ENCODE measurements around the gene RUNX3. TPM values are rescaled to one million over a fixed set of nuclear protein-coding genes. Genes with fewer than 3 reads are reported as not detected.

Gene RUNX3
- total RNA-seq, 1 experiment from 2014 or later, result 0.33 TPM

DNA sequence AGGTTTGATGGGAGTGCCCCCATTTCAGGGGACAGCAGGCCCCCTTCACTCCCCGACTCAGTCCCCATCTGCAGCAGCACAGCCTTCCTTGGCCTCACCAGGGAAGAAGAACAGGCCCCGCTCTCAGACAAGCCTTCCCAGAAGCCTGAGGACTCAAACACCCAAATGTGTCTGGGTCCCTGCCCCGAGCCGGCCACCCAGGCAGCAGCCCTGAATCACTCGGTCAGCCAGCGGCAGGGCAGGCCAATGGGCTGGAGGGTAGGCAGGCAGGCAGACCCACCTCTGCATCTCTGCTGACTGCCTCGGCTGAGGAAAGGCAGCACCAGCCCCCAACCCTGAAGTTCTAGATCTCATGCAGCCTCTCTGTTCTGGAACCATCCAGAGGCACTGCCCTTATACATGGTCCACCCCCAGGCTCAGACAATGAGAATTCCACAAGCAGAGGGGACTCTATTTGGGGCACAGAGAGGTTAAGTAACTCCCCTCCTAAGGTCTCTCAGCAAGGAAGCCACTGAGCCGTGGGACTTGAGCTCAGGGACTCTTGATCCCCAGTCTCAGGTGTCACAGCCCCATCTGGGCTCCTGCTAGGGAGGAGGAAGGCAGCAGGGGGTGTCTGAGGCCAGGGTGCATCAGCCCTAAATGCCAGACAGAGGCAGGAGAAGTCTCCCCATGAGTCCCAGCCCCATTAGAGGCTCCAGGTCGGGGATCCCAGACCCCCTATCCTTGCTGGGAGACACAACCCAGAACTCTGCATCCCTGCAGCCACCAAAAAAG, 33.2 kb upstream of the RUNX3 start:
- no CpG with 5 or more reads among the region's 9 CpGs for WGBS (ENCODE audit: extremely low coverage, insufficient read length, low lambda C conversion rate)
- no peak overlapping the region for H3K9ac ChIP-seq (ENCODE audit: extremely low read depth, insufficient read length, low read length)
- no peak overlapping the region for H3K27ac ChIP-seq (ENCODE audit: insufficient read length, low read depth, low read length)
- no peaks in the 10 kb centered on the region for H3K9me3 ChIP-seq (ENCODE audit: control insufficient read depth, low read depth, low read length)
- no peak overlapping the region; the same call in 1 of the 2 replicates for H3K14ac ChIP-seq (ENCODE audit: insufficient read depth, low read length)
- no peak overlapping the region for H4K8ac ChIP-seq (replicated peaks; ENCODE audit: insufficient read length, low read depth, low read length)
- H4K20me1 ChIP-seq (ENCODE audit: control insufficient read depth, insufficient read depth, insufficient read length), result no peaks in the 10 kb centered on the region
- no peak overlapping the region for H3K23ac ChIP-seq (ENCODE audit: insufficient read length, low read depth, low read length)
- Mint-ChIP-seq H3K9me3 (no peaks in the 10 kb centered on the region), H3K4me3 (no peak overlapping the region), H3K36me3 (ENCODE audit: insufficient read depth in 1 of 3, low read depth in 3 of 3) (no peaks in the 10 kb centered on the region), H3K27ac (no peak overlapping the region), H3K4me1 (peaks cover 0 to 5% of the 10 kb centered on the region in 2 experiments; a peak in 2 of 4 replicates), H3K27me3 (ENCODE audit: low read depth) (peaks cover 5% of the 10 kb centered on the region)
- no peak overlapping the region for H2BK120ac ChIP-seq (ENCODE audit: low read depth, low read length, poor library complexity, severe bottlenecking)
- no peaks in the 10 kb centered on the region for H3K79me2 ChIP-seq (ENCODE audit: insufficient read depth, low read length)
- no peaks in the 10 kb centered on the region for H3K79me1 ChIP-seq (ENCODE audit: insufficient read depth, low read depth, low read length, poor library complexity, severe bottlenecking)
- H4K91ac ChIP-seq (ENCODE audit: insufficient read length, low read depth, low read length), result no peak overlapping the region
- H3T11ph ChIP-seq (ENCODE audit: low read length), result no peak overlapping the region
- no peak for DNase-seq
- no peak overlapping the region for H2AFZ ChIP-seq (ENCODE audit: low read length)
- H4K5ac ChIP-seq (ENCODE audit: insufficient read length, low read depth, low read length), result no peak overlapping the region
- no peak overlapping the region for H2AK5ac ChIP-seq (ENCODE audit: insufficient read length, low read length)
- H2BK15ac ChIP-seq (ENCODE audit: low read depth, low read length), result no peak overlapping the region
- no peak overlapping the region for H3K4me2 ChIP-seq (ENCODE audit: insufficient read depth, insufficient read length, low read length)
- no peak overlapping the region for H2BK12ac ChIP-seq (ENCODE audit: insufficient read length, low read depth, low read length)
- H3K27me3 ChIP-seq (ENCODE audit: insufficient read depth, low read length), result no peaks in the 10 kb centered on the region
- H3K4ac ChIP-seq (ENCODE audit: low read depth, low read length), result no peak overlapping the region
- H3K4me1 ChIP-seq (ENCODE audit: insufficient read depth, low read length), result no peaks in the 10 kb centered on the region
- no peak overlapping the region for H2BK5ac ChIP-seq (ENCODE audit: insufficient read length, low read length)
- no peak overlapping the region for H2BK20ac ChIP-seq (ENCODE audit: low read depth, low read length, poor library complexity, severe bottlenecking)
- no peaks in the 10 kb centered on the region for H3K23me2 ChIP-seq (ENCODE audit: insufficient read length, low read depth, low read length, poor library complexity, severe bottlenecking)
- no peak overlapping the region for H3K18ac ChIP-seq (ENCODE audit: insufficient read length, low read depth, low read length)
- TF ChIP-seq, protein P1, sequence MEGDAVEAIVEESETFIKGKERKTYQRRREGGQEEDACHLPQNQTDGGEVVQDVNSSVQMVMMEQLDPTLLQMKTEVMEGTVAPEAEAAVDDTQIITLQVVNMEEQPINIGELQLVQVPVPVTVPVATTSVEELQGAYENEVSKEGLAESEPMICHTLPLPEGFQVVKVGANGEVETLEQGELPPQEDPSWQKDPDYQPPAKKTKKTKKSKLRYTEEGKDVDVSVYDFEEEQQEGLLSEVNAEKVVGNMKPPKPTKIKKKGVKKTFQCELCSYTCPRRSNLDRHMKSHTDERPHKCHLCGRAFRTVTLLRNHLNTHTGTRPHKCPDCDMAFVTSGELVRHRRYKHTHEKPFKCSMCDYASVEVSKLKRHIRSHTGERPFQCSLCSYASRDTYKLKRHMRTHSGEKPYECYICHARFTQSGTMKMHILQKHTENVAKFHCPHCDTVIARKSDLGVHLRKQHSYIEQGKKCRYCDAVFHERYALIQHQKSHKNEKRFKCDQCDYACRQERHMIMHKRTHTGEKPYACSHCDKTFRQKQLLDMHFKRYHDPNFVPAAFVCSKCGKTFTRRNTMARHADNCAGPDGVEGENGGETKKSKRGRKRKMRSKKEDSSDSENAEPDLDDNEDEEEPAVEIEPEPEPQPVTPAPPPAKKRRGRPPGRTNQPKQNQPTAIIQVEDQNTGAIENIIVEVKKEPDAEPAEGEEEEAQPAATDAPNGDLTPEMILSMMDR (conservative IDR thresholded peaks at IDR 0.05), result no peak
- H3K56ac ChIP-seq (ENCODE audit: insufficient read length, low read depth, low read length), result no peak overlapping the region

Data from H9 (cell line).